ENCODE measurements around the gene KIAA1671. TPM values are rescaled to one million over a fixed set of nuclear protein-coding genes. Genes with fewer than 3 reads are reported as not detected.

Gene KIAA1671
- total RNA-seq, 1 donor from 2014 or later: 8.3 TPM

DNA sequence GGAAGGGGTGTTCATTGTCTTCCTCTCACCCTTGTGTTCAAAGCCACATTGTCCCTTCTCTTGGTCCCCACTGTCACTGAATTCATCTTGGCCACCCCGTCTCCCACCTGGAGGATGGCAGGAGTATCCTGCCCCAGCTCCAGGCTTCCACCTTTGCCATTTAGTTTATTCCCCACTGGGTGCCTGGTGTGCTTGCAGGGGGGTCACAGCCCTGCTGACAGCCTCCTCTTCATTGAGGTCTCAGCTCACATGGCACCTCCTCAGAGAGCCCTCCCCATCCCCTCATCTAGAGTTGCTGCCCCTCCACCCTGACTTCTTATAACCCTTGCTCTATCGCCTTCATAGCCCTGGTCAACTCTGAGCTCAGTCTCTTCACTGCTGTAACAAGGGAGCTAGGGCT lies 36.6 kb downstream of the KIAA1671 start:
- H3K9me3 Mint-ChIP-seq (ENCODE audit: unreplicated experiment): no peaks in the 10 kb centered on the region
- H3K27me3 Mint-ChIP-seq (ENCODE audit: unreplicated experiment): no peaks in the 10 kb centered on the region
- TF ChIP-seq, protein P1, sequence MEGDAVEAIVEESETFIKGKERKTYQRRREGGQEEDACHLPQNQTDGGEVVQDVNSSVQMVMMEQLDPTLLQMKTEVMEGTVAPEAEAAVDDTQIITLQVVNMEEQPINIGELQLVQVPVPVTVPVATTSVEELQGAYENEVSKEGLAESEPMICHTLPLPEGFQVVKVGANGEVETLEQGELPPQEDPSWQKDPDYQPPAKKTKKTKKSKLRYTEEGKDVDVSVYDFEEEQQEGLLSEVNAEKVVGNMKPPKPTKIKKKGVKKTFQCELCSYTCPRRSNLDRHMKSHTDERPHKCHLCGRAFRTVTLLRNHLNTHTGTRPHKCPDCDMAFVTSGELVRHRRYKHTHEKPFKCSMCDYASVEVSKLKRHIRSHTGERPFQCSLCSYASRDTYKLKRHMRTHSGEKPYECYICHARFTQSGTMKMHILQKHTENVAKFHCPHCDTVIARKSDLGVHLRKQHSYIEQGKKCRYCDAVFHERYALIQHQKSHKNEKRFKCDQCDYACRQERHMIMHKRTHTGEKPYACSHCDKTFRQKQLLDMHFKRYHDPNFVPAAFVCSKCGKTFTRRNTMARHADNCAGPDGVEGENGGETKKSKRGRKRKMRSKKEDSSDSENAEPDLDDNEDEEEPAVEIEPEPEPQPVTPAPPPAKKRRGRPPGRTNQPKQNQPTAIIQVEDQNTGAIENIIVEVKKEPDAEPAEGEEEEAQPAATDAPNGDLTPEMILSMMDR (IDR thresholded peaks at IDR 0.05): no peak
- peak overlapping the region; percentile 61 for H3K27ac Mint-ChIP-seq (ENCODE audit: unreplicated experiment)
- peaks cover 2% of the 10 kb centered on the region for H3K36me3 Mint-ChIP-seq (ENCODE audit: unreplicated experiment)
- peaks cover 43% of the 10 kb centered on the region for H3K4me1 Mint-ChIP-seq (ENCODE audit: unreplicated experiment)
- H3K4me3 Mint-ChIP-seq (ENCODE audit: unreplicated experiment): no peak overlapping the region
- DNase-seq (ENCODE audit: extremely low spot score, unreplicated experiment): no peak

- Mint-ChIP-seq H3K4me3 (ENCODE audit: unreplicated experiment) (no peak overlapping the region), H3K27ac (ENCODE audit: unreplicated experiment) (peak overlapping the region; percentile 65), H3K27me3 (ENCODE audit: unreplicated experiment) (no peaks in the 10 kb centered on the region), H3K4me1 (ENCODE audit: unreplicated experiment) (peaks cover 47% of the 10 kb centered on the region), H3K9me3 (ENCODE audit: unreplicated experiment) (no peaks in the 10 kb centered on the region), H3K36me3 (ENCODE audit: unreplicated experiment) (peaks cover 2% of the 10 kb centered on the region)
- TF ChIP-seq, protein P1 (IDR thresholded peaks at IDR 0.05): no peak
- no peak for DNase-seq (ENCODE audit: extremely low spot score, unreplicated experiment)
Measured at GRCh38 chr22:24989541-24989951, 37.0 kb downstream of the KIAA1671 start.

DNA sequence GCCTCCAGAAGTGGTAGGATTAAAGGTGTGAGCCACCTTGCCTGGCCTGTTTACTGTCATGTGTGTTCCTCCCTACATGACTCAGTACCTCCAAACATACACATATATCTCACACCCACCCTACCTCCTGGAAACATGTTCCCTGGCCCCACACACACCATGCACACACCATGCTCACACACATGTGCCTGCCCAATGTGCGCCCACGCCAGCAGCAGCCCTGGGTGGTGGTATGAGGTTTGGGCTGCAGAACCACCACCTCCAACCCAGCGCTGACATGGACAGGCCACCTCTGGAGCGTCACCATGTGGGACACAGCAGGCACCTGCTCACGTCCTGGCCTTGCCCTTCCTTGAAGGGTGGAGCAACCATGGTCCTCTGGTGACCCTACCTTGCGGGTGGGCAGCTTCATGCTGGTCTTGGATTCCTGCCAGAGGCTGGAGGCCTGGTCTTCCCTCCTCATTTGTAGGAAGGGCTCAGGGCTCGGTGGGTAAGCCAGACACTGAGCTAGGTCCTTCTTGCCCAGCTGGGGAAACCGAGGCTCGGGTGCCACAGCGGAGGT lies 37.9 kb downstream of the KIAA1671 start:
- Mint-ChIP-seq H3K4me3 (ENCODE audit: unreplicated experiment) (no peak overlapping the region), H3K36me3 (ENCODE audit: unreplicated experiment) (peaks cover 2% of the 10 kb centered on the region), H3K27ac (ENCODE audit: unreplicated experiment) (no peak overlapping the region), H3K4me1 (ENCODE audit: unreplicated experiment) (peaks cover 47% of the 10 kb centered on the region), H3K9me3 (ENCODE audit: unreplicated experiment) (no peaks in the 10 kb centered on the region), H3K27me3 (ENCODE audit: unreplicated experiment) (no peaks in the 10 kb centered on the region)
- TF ChIP-seq, protein P1 (IDR thresholded peaks at IDR 0.05): no peak
- DNase-seq (ENCODE audit: extremely low spot score, unreplicated experiment): no peak

- peaks cover 2% of the 10 kb centered on the region for H3K36me3 Mint-ChIP-seq (ENCODE audit: unreplicated experiment)
- no peaks in the 10 kb centered on the region for H3K9me3 Mint-ChIP-seq (ENCODE audit: unreplicated experiment)
- H3K4me3 Mint-ChIP-seq (ENCODE audit: unreplicated experiment): no peak overlapping the region
- no peaks in the 10 kb centered on the region for H3K27me3 Mint-ChIP-seq (ENCODE audit: unreplicated experiment)
- no peak for DNase-seq (ENCODE audit: extremely low spot score, unreplicated experiment)
- TF ChIP-seq, protein P1 (IDR thresholded peaks at IDR 0.05): no peak
- no peak overlapping the region for H3K27ac Mint-ChIP-seq (ENCODE audit: unreplicated experiment)
- peaks cover 55% of the 10 kb centered on the region for H3K4me1 Mint-ChIP-seq (ENCODE audit: unreplicated experiment)
Measured at GRCh38 chr22:24992946-24993345, 40.4 kb downstream of the KIAA1671 start.

GRCh38 chr22:24994070-24994763 lies 41.7 kb downstream of the KIAA1671 start:
- Mint-ChIP-seq H3K36me3 (ENCODE audit: unreplicated experiment) (no peaks in the 10 kb centered on the region), H3K4me3 (ENCODE audit: unreplicated experiment) (no peak overlapping the region), H3K9me3 (ENCODE audit: unreplicated experiment) (no peaks in the 10 kb centered on the region), H3K27me3 (ENCODE audit: unreplicated experiment) (no peaks in the 10 kb centered on the region), H3K27ac (ENCODE audit: unreplicated experiment) (no peak overlapping the region), H3K4me1 (ENCODE audit: unreplicated experiment) (peaks cover 51% of the 10 kb centered on the region)
- no peak for DNase-seq (ENCODE audit: extremely low spot score, unreplicated experiment)
- TF ChIP-seq, protein P1 (IDR thresholded peaks at IDR 0.05): no peak
